Neural progenitor cell (in vitro differentiated cells): ENCODE measurements around the gene DPYD. TPM values are rescaled to one million over a fixed set of nuclear protein-coding genes. Genes with fewer than 3 reads are reported as not detected.

Source experiments
- DNase-seq: peaks from one replicate; pipeline ENCODE4 v3.0.0-alpha.2; 2016; ENCODE audit warnings: low spot score
- H2AFZ ChIP-seq: fragments of 200-600 bp; sonication (generic); replicated peaks from 2 replicates; pipeline ENCODE4 v1.6.1; 2016; ENCODE audit warnings: antibody characterized with exemption
- H3F3A ChIP-seq: fragments of 200-600 bp; sonication (generic); 2 replicates; pipeline ENCODE4 v1.6.1; 2016; ENCODE audit warnings: antibody characterized with exemption, low read depth
- H3K27ac ChIP-seq: fragments of 200-600 bp; sonication (generic); 2 replicates; pipeline ENCODE4 v1.5.1; 2016; ENCODE audit warnings: mild to moderate bottlenecking
- H3K27me3 ChIP-seq: fragments of 200-600 bp; sonication (generic); 2 replicates; pipeline ENCODE4 v1.6.1; 2016; ENCODE audit warnings: mild to moderate bottlenecking, moderate library complexity
- H3K36me3 ChIP-seq: fragments of 200-600 bp; sonication (generic); 2 replicates; pipeline ENCODE4 v1.5.1; 2016
- H3K4me1 ChIP-seq: fragments of 200-600 bp; sonication (generic); 2 replicates; pipeline ENCODE4 v1.6.1; 2016; ENCODE audit warnings: mixed run types
- H3K4me2 ChIP-seq: fragments of 200-600 bp; sonication (generic); 2 replicates; pipeline ENCODE4 v1.6.1; 2016
- H3K4me3 ChIP-seq: fragments of 200-600 bp; sonication (generic); 2 replicates; pipeline ENCODE4 v1.5.1; 2016
- H3K79me2 ChIP-seq: fragments of 200-600 bp; sonication (generic); 2 replicates; pipeline ENCODE4 v1.6.1; 2016; ENCODE audit warnings: low read depth
- H3K9ac ChIP-seq: fragments of 200-600 bp; sonication (generic); 2 replicates; pipeline ENCODE4 v1.6.1; 2016
- H3K9me3 ChIP-seq: fragments of 200-600 bp; sonication (generic); 2 replicates; pipeline ENCODE4 v1.5.1; 2016; ENCODE audit warnings: low read depth
- H4K20me1 ChIP-seq: fragments of 200-600 bp; sonication (generic); 2 replicates; pipeline ENCODE4 v1.6.1; 2016; ENCODE audit warnings: low read depth
- H3K27ac Mint-ChIP-seq: 3 replicates; pipeline ENCODE4 v1.8.0; 2021; ENCODE audit warnings: mixed read lengths
- H3K27me3 Mint-ChIP-seq: 2 replicates; pipeline ENCODE4 v1.8.0; 2022; ENCODE audit warnings: low read depth, mild to moderate bottlenecking, inconsistent platforms, moderate library complexity, mixed read lengths; ENCODE audit not compliant: insufficient read depth
- H3K36me3 Mint-ChIP-seq: 3 replicates; pipeline ENCODE4 v1.8.0; 2021; ENCODE audit warnings: mixed read lengths
- H3K4me1 Mint-ChIP-seq: 3 replicates; pipeline ENCODE4 v1.8.0; 2021; ENCODE audit warnings: mixed read lengths
- H3K4me3 Mint-ChIP-seq: 3 replicates; pipeline ENCODE4 v1.8.0; 2021; ENCODE audit warnings: mild to moderate bottlenecking, moderate library complexity, mixed read lengths
- H3K9me3 Mint-ChIP-seq: 3 replicates; pipeline ENCODE4 v1.8.0; 2020; ENCODE audit warnings: mixed read lengths
- EZH2 ChIP-seq: fragments of 200-600 bp; sonication (generic); IDR thresholded peaks from 2 replicates; pipeline ENCODE4 v1.6.1; 2017; ENCODE audit warnings: antibody characterized with exemption, mild to moderate bottlenecking, moderate library complexity
- EZH2phosphoT487 ChIP-seq: fragments of 200-600 bp; sonication (generic); IDR thresholded peaks from 2 replicates; pipeline ENCODE4 v1.6.1; 2017; ENCODE audit warnings: antibody characterized with exemption
- total RNA-seq: library from RNA; depleted of rRNA; stranded (reverse); fragments of >200 nt; gene quantifications from 2 replicates; pipeline ENCODE4 v1.2.3, GENCODE V29; 2015; ENCODE audit warnings: low replicate concordance
- TF ChIP-seq, protein P1 (sequence below): fragments of 200-600 bp; sonication (generic); IDR thresholded peaks from 2 replicates; pipeline ENCODE4 v1.5.1; 2017; ENCODE audit warnings: antibody characterized with exemption, mild to moderate bottlenecking

Gene DPYD
- total RNA-seq, 1 donor from 2014 or later, result 0.43 TPM

DNA sequence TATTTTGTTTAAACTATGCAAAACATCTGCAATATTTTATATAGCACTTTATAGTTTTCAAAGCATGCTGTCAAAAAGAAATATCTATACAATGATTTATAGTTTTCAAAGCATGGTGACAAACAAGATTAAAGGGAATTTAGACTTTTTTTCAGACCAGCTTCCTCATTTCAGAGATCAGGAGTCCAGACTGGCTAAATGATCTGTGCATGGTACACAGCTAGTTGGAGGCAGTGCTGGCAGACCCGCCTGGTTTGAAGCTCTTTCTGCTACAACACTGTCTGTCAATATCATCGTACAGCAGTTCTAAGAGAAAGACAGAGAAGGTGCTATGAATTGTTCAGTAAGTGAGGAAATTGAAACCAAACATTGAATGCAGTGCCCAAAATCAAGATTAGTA lies 720.2 kb downstream of the DPYD start:
- Histone ChIP-seq H3K27me3 (no peaks in the 10 kb centered on the region), H3K9me3 (no peaks in the 10 kb centered on the region), H3K4me1 (peaks cover 14% of the 10 kb centered on the region), H3F3A (no peaks in the 10 kb centered on the region), H3K4me3 (no peak overlapping the region), H2AFZ (no peak overlapping the region), H4K20me1 (no peaks in the 10 kb centered on the region), H3K4me2 (no peak overlapping the region), H3K27ac (no peak overlapping the region), H3K36me3 (no peaks in the 10 kb centered on the region), H3K9ac (no peak overlapping the region), H3K79me2 (no peaks in the 10 kb centered on the region)
- H3K9me3 Mint-ChIP-seq, result no peaks in the 10 kb centered on the region
- H3K27me3 Mint-ChIP-seq, result no peaks in the 10 kb centered on the region
- peaks cover 9% of the 10 kb centered on the region for H3K4me1 Mint-ChIP-seq
- no peak for DNase-seq
- H3K27ac Mint-ChIP-seq, result peak overlapping the region; percentile 50
- no peaks in the 10 kb centered on the region for H3K36me3 Mint-ChIP-seq
- H3K4me3 Mint-ChIP-seq, result no peak overlapping the region
- no peak for TF ChIP-seq EZH2phosphoT487
- TF ChIP-seq, protein P1, sequence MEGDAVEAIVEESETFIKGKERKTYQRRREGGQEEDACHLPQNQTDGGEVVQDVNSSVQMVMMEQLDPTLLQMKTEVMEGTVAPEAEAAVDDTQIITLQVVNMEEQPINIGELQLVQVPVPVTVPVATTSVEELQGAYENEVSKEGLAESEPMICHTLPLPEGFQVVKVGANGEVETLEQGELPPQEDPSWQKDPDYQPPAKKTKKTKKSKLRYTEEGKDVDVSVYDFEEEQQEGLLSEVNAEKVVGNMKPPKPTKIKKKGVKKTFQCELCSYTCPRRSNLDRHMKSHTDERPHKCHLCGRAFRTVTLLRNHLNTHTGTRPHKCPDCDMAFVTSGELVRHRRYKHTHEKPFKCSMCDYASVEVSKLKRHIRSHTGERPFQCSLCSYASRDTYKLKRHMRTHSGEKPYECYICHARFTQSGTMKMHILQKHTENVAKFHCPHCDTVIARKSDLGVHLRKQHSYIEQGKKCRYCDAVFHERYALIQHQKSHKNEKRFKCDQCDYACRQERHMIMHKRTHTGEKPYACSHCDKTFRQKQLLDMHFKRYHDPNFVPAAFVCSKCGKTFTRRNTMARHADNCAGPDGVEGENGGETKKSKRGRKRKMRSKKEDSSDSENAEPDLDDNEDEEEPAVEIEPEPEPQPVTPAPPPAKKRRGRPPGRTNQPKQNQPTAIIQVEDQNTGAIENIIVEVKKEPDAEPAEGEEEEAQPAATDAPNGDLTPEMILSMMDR, result no peak
- TF ChIP-seq EZH2, result no peak

DNA sequence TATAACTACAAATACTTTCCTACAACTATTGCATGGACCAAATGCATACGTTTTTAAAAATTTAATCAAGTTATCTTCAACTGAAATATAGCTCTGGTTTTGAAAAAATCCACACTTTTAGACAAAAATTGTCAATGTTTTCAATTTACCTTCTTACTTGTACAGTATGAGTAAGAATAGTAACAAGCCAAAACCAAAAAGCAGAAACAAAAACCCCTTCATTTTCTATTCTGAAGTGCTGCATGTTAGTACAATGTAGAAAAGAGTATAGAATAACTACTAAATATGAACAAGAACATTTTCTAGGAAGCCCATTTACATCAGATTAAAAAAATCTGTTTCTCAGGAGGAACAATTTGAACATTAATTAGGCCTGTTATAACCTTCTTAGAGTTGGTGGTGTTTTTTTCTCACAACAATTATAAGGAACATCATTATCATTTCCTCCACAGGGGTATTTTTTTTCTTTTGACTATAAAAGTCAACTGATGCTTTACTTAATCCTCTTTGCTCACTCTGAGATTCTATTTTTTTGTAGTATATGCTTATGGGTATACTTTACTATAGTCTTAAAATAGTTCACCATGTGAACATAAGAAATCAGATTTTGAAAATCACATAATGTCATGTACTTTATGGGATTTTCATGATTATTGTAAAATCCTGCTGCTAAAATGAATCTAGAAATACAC lies 723.9 kb downstream of the DPYD start:
- no peak overlapping the region for H3K27ac ChIP-seq
- no peak for DNase-seq
- H3K9me3 Mint-ChIP-seq, result no peaks in the 10 kb centered on the region
- H3K9me3 ChIP-seq, result no peaks in the 10 kb centered on the region
- TF ChIP-seq, protein P1, result no peak
- no peak for TF ChIP-seq EZH2
- no peak for TF ChIP-seq EZH2phosphoT487
- H3F3A ChIP-seq, result no peaks in the 10 kb centered on the region
- H4K20me1 ChIP-seq, result no peaks in the 10 kb centered on the region
- H3K4me1 Mint-ChIP-seq, result peaks cover under 1% of the 10 kb centered on the region
- no peaks in the 10 kb centered on the region for H3K27me3 Mint-ChIP-seq
- no peaks in the 10 kb centered on the region for H3K36me3 ChIP-seq
- no peak overlapping the region for H3K4me2 ChIP-seq
- no peak overlapping the region for H2AFZ ChIP-seq
- H3K4me1 ChIP-seq, result peaks cover 3% of the 10 kb centered on the region
- no peak overlapping the region for H3K27ac Mint-ChIP-seq
- no peak overlapping the region for H3K9ac ChIP-seq
- H3K27me3 ChIP-seq, result no peaks in the 10 kb centered on the region
- H3K79me2 ChIP-seq, result no peaks in the 10 kb centered on the region
- H3K36me3 Mint-ChIP-seq, result no peaks in the 10 kb centered on the region
- H3K4me3 ChIP-seq, result no peak overlapping the region
- H3K4me3 Mint-ChIP-seq, result no peak overlapping the region

DNA sequence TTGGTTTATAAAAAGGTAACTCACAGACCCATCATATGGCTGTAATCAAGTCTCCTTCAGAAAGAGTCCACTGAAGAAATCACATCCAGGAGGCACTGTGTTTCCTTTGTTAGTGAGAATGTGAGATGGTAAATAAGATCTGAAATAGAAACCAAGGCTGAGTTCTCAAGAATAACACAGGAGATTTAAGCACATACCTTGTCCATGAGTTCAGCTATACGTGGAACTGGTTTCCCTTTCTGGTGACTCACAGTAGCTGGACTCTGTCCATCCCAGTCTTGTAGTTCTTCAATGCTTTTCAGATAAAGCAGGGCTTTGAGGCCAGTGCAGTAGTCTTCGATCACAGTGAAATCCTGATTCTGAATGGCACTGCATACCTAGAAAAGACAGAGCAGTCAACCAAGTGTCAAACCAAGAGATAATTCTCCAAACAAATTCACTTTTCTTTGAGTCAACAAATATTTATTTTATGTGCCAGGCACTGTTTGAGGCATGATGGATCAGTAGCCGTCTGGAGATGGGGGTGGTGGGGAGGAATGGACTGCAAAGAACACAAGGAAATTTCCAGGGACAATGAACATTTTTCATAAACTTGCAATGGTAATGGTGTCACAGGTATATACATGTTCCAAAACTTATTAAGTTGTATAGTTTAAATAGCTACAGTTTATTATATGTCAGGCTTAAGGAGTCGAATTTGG lies 727.8 kb downstream of the DPYD start:
- Histone ChIP-seq H3K9me3 (no peaks in the 10 kb centered on the region), H4K20me1 (no peaks in the 10 kb centered on the region), H3K4me3 (no peak overlapping the region), H3K4me1 (no peaks in the 10 kb centered on the region), H2AFZ (no peak overlapping the region), H3K79me2 (no peaks in the 10 kb centered on the region), H3F3A (no peaks in the 10 kb centered on the region), H3K4me2 (no peak overlapping the region), H3K27me3 (no peaks in the 10 kb centered on the region), H3K9ac (no peak overlapping the region), H3K27ac (no peak overlapping the region), H3K36me3 (no peaks in the 10 kb centered on the region)
- no peak for DNase-seq
- TF ChIP-seq EZH2, result no peak
- TF ChIP-seq EZH2phosphoT487, result no peak
- TF ChIP-seq, protein P1, result no peak
- Mint-ChIP-seq H3K27ac (no peak overlapping the region), H3K27me3 (no peaks in the 10 kb centered on the region), H3K4me3 (no peak overlapping the region), H3K9me3 (no peaks in the 10 kb centered on the region), H3K4me1 (no peaks in the 10 kb centered on the region), H3K36me3 (no peaks in the 10 kb centered on the region)
